Ishikawa (cell line): ENCODE data around the gene TRIM2.
A peak's percentile ranks its signal among the peaks of the same experiment; 100 is the strongest.

Source experiments
- EP300 ChIP-seq: IDR thresholded peaks from 2 replicates; pipeline ENCODE4 v1.6.1; 2012; ENCODE audit warnings: borderline replicate concordance
- FOXM1 ChIP-seq: IDR thresholded peaks from 2 replicates; pipeline ENCODE4 v1.6.1; 2012; ENCODE audit warnings: low read depth, borderline replicate concordance
- RAD21 ChIP-seq: IDR thresholded peaks from 2 replicates; pipeline ENCODE4 v1.6.1; 2012; ENCODE audit warnings: low read depth
- TAF1 ChIP-seq: IDR thresholded peaks from 2 replicates; pipeline ENCODE4 v1.6.1; 2012; ENCODE audit warnings: low read depth, mild to moderate bottlenecking
- TEAD4 ChIP-seq: IDR thresholded peaks from 2 replicates; pipeline ENCODE4 v1.6.1; 2012
- YY1 ChIP-seq: IDR thresholded peaks from 2 replicates; pipeline ENCODE4 v1.6.1; 2012; ENCODE audit warnings: low read depth
- TF ChIP-seq, protein P1 (sequence below): IDR thresholded peaks from 2 replicates; pipeline ENCODE4 v1.6.1; 2012
- TF ChIP-seq, protein P2 (sequence below): IDR thresholded peaks from 2 replicates; pipeline ENCODE4 v1.6.1; 2012

DNA sequence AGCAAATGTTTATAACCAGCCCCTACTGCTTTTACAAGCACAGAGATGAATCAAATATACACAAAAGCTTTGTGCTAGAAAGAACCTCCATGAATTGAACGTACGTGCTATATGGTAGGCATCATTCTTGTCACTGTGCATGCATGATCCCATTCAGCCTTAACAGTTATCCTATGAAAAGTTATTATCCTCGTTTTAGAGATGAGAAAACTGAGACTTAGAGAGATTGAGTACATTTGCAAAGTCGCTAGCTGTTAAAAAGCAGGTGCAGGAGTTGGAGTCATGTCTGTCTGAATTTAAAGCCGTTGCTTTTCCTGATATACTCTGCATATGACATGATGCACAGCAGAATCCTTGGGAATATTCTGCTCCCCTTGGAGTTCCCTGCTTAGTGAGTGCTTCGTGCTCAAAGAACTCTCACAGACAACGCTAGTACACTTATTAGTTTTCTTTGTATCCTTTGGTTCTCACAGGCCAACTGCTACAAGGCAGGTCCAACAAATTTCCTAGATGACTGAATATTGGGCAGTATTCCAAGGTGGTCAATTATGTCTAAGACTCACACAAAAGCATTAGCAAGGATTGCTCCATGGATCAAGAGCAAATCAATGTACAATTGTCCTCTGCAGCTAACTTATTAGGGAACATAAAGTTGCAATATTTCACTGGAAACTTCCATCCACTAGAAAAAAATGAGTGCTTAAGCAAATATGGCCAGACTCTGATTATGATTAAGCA lies 42.8 kb upstream of the TRIM2 start:
- no peak for TF ChIP-seq TAF1
- TF ChIP-seq, protein P1, sequence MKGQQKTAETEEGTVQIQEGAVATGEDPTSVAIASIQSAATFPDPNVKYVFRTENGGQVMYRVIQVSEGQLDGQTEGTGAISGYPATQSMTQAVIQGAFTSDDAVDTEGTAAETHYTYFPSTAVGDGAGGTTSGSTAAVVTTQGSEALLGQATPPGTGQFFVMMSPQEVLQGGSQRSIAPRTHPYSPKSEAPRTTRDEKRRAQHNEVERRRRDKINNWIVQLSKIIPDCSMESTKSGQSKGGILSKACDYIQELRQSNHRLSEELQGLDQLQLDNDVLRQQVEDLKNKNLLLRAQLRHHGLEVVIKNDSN: no peak
- TF ChIP-seq FOXM1: 0 out of 2 replicates have a peak, but pooled peaks have one; percentile 28
- no peak for TF ChIP-seq TEAD4
- no peak for TF ChIP-seq YY1
- TF ChIP-seq, protein P2, sequence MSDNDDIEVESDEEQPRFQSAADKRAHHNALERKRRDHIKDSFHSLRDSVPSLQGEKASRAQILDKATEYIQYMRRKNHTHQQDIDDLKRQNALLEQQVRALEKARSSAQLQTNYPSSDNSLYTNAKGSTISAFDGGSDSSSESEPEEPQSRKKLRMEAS: no peak
- no peak for TF ChIP-seq RAD21
- TF ChIP-seq EP300: no peak
